ENCODE measurements around the gene TH.

Gene TH

GRCh38 chr11:2177076-2177475 lies 5.5 kb upstream of the TH start:
- DNase-seq, result no peak

GRCh38 chr11:2176389-2176900 lies 4.8 kb upstream of the TH start:
- no peak for DNase-seq

- no peak for DNase-seq
Measured at GRCh38 chr11:2175659-2176058, 4.0 kb upstream of the TH start.

- DNase-seq, result no peak
Measured at GRCh38 chr11:2174361-2174760, 2.7 kb upstream of the TH start.

DNA sequence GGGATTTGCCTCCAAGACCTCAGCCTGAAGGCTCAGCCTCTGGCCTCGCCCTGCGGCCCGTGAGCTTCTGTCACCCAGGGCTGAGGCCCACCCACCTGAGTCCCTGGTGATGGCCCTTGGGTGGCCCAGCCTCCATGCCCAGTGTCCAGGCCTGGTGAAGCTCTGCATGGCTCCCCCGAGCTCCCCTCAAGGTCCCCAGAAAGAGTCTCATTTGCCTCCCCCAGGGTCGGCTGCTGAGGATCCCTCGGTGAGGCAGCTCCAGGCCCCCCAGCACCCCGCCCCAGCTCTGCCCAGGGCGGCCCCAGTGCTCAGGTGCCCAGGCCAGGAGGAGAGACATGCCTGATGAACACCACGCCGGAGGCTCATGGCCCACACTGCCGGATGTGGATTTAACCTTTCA lies 2.1 kb upstream of the TH start:
- DNase-seq, result no peak

DNA sequence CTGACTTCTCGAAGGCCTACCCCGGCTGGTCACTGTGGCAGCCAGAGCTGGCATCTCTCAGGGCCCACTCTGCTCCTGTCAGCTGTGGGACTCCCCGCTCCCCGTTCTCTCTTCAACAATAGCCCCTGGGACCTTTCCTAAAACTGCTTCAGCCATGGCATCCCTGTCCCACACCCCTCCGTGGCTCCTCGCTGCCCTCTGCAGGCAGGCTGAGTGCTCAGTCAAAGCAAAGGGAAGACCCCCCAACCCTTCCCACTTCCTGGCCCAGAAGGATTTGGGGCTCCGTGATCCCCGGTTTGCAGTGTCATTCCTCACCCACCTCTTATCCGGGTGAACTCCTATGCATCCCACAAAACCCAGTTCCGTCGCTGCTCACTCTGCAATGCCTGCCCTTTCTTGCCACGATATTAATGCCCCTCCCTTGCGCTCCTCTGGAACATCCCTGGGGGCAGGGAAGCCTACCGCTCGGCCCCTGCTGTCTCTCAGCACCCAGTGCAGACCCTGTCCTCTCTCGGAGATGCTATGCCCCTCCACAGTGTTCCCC lies 1.6 kb upstream of the TH start:
- no peak for DNase-seq

GRCh38 chr11:2172676-2173075 lies 1.1 kb upstream of the TH start:
- no peak for DNase-seq

GRCh38 chr11:2169626-2170570 lies 1.7 kb downstream of the TH start:
- DNase-seq, result no peak

DNA sequence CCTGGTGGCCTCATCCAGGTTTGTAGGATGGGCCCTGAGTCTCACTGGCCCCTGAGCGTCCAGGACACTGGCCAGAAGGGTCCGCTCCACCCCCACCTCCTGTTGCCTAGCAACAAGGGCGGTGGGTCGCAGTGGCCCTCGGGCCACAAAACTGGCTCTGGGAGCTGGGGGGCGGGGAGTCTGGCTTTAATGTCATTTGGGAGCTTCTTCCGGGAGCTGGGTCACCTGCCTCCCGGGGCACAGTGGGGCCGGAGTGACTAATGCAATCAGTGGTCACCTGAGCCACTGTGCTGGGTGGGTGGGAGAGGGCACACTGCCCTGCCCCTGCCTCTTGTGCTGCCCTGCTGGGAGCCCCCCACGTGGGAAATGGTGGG lies 2.6 kb downstream of the TH start:
- no peak for DNase-seq

DNA sequence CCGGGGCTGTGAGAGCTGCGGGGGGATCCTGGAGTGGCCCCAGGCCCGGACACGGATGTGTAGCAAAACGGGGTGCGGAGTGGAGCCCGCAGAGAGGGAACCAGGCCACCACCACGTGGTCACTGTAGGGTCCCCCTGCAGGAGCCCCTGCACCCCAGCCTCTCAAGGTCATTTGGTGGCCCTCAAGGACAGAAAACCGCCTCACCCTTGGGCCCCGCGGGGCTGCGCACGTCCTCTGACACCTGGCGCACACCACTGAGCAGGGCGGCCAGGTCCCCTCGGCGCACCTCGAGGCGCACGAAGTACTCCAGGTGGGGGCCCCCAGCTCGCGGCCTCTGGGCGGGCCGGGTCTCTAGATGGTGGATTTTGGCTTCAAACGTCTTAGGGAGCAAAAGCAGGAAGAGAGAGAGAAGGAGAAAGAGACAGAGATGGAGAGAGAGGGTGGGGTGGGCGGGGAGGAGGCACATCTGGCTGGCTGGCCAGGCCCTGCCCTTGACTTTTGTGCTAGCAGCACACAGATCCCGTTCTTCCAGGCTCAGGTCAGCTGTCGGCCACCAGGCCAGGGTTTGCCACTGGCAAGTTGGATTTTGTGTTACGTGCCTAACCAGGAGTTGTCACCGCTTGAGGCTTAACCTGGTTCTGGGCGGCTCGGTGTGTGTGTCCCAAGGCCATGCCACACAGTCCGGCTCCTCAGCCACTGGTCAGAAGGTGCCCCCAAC lies 3.2 kb downstream of the TH start:
- DNase-seq, result no peak

DNA sequence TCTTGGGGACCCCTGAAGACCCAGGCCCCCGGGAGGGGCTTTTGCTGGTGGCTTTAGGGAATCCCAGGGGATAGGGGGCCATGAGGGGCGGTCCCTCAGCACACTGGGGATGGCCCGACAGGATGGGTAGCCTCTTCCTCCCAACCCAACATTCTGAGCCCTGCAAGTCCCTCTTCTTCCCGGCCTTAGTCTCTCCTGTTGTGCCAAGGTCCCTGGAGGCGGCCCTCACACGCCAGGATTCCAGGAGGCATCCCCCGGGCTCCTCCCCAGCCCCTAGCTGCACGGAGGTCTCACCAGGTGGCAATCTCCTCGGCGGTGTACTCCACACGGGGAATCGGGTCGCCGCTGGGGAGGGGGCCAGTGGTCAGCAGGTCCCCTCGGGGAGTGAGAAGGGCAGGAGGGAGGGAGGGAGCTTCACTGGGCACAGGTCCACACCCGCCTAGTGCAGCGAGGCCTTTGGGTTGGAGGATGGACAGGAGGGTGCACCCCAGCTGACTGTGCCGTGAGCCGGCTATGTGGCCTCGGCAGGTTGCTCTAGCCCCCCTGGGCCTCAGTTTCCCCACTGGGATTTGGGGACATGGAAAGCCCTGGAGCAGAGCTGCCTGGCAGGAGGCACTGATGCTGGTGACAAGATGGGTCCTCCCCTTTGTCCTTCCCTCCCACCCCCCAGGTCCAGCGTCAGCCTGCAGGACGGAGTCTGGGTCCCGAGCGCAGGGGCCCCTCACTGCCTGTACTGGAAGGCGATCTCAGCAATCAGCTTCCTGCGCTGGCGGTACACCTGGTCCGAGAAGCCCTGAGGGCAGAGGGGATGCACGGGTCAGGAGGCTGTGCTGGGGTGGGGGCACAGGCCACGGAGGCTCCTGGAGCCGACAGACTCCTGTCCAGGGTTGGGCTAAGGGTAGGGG lies 4.2 kb downstream of the TH start:
- no peak for DNase-seq

DNA sequence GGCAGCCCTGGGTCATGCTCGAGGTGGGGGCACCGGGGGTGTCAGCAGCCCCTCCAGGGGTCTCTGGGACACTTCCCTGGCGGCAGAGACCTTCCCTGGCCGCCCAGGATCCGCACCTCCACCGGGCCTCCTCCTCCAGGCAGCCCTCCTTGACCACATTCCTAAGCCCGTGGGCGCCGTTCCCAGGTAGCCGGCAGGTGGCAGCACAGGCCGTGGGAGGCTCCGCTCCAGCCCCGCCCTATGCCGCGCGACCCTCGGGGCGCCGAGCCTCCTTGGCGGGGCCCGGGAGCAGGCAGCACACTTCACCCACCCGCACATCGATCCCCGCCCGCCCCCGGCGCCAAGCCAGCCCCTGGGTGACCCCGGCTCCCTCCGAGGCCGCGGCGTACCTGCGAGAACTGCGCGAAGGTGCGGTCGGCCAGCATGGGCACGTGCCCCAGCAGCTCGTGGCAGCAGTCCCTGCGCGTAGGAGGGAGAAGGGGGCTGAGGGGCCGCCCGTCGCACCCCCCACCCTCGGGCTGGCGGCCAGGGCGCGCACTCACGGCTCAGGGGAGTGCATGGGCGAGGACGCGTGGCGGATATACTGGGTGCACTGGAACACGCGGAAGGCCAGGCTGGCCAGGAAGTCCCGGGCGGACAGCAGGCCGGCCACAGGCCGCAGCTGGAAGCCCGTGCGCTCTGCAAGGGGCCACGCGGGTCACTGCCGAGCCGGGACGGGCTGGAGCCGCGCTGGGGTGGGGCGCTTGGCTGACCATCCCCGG lies 5.3 kb downstream of the TH start:
- peak; percentile 20 to 22 for DNase-seq

DNA sequence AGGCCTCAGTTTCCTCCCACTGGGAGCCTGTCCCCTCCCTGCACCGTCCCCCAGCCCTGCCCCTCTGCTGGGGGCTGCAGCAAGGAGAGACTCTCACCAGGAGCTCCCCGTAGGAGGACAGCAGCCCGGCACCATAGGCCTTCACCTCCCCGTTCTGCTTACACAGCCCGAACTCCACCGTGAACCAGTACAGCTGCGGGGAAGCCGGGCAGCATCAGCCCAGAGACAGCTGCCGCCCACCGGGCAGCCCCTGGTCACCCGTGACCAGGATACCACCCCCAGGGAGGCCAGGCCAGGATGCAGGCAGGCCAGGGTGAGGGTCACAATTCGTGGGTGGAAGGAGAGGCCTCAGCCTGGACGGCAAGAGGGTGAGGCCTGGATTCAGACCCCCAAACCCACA lies 6.0 kb downstream of the TH start:
- no peak for DNase-seq

- DNase-seq, result no peak
Measured at GRCh38 chr11:2164861-2165555, 6.6 kb downstream of the TH start.

DNA sequence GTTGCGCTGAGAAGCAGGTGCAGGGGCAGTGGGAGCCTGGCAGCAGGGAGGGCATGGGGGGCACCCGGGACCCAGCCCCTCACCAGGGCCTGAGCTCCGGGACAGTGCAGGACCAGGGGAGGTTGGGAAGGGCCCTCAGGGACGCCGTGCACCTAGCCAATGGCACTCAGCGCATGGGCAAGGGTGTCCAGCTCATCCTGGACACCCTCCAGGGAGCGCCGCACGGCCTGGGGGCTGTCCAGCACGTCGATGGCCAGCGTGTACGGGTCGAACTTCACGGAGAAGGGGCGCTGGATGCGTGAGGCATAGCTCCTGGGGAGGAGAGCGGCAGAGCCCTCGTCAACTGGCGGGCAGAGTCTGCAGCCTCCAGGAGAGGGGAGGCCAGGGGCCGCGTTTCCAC lies 7.5 kb downstream of the TH start:
- DNase-seq, result no peak

GRCh38 chr11:2163428-2163978 lies 8.1 kb downstream of the TH start:
- DNase-seq, result no peak

- DNase-seq, result no peak
Measured at GRCh38 chr11:2160736-2161259, 10.8 kb downstream of the TH start, which contains the start of gene INS. TSS of gene INS (minus strand) at chr11:2161209. CDS start at chr11:2160971, 238 bp downstream.

DNA sequence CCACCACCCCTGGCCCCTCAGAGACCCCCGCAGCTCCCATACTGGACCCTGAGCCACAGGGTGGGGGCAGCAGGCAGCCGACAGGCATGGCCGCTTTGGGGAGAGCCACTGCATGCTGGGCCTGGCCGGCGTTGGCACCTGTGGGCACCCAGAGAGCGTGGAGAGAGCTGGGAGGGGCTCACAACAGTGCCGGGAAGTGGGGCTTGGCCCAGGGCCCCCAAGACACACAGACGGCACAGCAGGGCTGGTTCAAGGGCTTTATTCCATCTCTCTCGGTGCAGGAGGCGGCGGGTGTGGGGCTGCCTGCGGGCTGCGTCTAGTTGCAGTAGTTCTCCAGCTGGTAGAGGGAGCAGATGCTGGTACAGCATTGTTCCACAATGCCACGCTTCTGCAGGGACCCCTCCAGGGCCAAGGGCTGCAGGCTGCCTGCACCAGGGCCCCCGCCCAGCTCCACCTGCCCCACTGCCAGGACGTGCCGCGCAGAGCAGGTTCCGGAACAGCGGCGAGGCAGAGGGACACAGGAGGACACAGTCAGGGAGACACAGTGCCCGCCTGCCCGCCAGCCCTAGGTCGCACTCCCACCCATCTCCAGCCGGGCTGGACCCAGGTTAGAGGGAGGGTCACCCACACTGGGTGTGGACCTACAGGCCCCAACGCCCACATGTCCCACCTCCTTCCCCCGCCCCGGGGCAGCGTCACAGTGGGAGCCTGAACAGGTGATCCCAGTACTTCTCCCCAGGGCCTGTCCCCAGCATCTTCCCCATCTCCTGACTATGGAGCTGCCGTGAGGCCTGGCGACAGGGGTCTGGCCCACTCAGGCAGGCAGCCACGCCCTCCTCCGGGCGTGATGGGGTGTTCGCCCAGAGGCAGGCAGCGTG lies 11.8 kb downstream of the TH start:
- DNase-seq, result no peak

DNA sequence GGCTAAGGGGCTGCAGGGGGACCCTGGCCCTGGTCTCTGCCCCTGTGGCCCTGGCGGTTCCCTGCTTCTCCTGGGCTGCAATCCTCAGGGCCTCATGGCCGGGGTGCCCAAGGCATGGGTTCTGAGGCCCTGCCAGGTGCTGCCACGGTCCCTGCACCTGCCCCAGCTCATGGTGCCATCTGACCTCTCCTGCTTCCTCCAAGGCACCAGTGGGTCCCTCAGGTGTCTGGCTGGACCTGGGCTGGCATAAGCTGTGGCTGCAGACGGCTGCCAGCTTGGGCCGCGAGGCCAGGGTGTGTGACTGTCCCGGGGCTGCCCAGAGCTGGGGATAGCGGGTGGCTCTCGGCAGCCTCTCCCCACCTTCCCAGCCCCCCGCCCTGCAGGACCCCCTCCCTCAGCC lies 12.6 kb downstream of the TH start:
- no peak for DNase-seq
